Measurements from ENCODE around the gene NUAK1.

- TF ChIP-seq ZFP30 (CRISPR knock-in tag; IDR thresholded peaks at IDR 0.05) (no peak), ZFP3 (CRISPR knock-in tag; IDR thresholded peaks at IDR 0.05) (no peak), PATZ1 (CRISPR knock-in tag; IDR thresholded peaks at IDR 0.05; ENCODE audit: borderline replicate concordance) (no peak), BACH2 (CRISPR knock-in tag; IDR thresholded peaks at IDR 0.05; ENCODE audit: borderline replicate concordance) (no peak), ARNTL (CRISPR knock-in tag; IDR thresholded peaks at IDR 0.05; ENCODE audit: borderline replicate concordance, low read depth) (no peak), ZNF8 (CRISPR knock-in tag; IDR thresholded peaks at IDR 0.05) (no peak), PPARA (CRISPR knock-in tag; IDR thresholded peaks at IDR 0.05; ENCODE audit: borderline replicate concordance) (no peak), ESRRG (CRISPR knock-in tag; IDR thresholded peaks at IDR 0.05) (no peak), GLIS3 (CRISPR knock-in tag; IDR thresholded peaks at IDR 0.05) (no peak), ISL1 (CRISPR knock-in tag; IDR thresholded peaks at IDR 0.05) (no peak), ZNF70 (CRISPR knock-in tag; IDR thresholded peaks at IDR 0.05) (no peak), RARB (CRISPR knock-in tag; IDR thresholded peaks at IDR 0.05) (no peak)
- TF ChIP-seq, protein P1, sequence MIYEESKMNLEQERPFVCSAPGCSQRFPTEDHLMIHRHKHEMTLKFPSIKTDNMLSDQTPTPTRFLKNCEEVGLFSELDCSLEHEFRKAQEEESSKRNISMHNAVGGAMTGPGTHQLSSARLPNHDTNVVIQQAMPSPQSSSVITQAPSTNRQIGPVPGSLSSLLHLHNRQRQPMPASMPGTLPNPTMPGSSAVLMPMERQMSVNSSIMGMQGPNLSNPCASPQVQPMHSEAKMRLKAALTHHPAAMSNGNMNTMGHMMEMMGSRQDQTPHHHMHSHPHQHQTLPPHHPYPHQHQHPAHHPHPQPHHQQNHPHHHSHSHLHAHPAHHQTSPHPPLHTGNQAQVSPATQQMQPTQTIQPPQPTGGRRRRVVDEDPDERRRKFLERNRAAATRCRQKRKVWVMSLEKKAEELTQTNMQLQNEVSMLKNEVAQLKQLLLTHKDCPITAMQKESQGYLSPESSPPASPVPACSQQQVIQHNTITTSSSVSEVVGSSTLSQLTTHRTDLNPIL (CRISPR knock-in tag; IDR thresholded peaks at IDR 0.05; ENCODE audit: low read depth), result no peak
- TF ChIP-seq, protein P2, sequence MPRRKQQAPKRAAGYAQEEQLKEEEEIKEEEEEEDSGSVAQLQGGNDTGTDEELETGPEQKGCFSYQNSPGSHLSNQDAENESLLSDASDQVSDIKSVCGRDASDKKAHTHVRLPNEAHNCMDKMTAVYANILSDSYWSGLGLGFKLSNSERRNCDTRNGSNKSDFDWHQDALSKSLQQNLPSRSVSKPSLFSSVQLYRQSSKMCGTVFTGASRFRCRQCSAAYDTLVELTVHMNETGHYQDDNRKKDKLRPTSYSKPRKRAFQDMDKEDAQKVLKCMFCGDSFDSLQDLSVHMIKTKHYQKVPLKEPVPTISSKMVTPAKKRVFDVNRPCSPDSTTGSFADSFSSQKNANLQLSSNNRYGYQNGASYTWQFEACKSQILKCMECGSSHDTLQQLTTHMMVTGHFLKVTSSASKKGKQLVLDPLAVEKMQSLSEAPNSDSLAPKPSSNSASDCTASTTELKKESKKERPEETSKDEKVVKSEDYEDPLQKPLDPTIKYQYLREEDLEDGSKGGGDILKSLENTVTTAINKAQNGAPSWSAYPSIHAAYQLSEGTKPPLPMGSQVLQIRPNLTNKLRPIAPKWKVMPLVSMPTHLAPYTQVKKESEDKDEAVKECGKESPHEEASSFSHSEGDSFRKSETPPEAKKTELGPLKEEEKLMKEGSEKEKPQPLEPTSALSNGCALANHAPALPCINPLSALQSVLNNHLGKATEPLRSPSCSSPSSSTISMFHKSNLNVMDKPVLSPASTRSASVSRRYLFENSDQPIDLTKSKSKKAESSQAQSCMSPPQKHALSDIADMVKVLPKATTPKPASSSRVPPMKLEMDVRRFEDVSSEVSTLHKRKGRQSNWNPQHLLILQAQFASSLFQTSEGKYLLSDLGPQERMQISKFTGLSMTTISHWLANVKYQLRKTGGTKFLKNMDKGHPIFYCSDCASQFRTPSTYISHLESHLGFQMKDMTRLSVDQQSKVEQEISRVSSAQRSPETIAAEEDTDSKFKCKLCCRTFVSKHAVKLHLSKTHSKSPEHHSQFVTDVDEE (CRISPR knock-in tag; IDR thresholded peaks at IDR 0.05), result no peak
These were observed 11.8 kb upstream of the NUAK1 start for GRCh38 chr12:106150555-106150954.

All from SK-N-SH treated with all-trans-retinoic acid at 6 μM for 48 hours (cell line).